ENCODE results near the gene TBX10.

DNA sequence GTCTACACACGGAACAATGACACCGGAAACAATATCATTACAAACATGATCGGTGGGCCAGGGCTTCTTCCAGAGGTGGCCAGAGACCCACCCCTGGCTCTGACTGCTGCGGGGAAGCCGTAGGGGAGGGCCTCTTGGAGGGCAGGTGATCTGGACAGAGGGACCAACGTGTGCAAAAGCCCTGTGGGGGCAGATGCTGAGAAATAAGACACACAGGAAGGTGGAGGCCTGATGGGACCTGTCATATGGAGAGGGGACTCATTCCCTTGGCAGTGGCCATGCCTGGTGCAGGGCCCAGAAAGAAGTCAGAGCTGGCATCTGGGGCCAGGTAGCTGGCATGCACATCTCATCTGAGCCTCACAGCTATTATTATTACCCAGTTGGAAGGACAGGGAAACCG lies 33.8 kb upstream of the TBX10 start:
- TF ChIP-seq, protein P1, sequence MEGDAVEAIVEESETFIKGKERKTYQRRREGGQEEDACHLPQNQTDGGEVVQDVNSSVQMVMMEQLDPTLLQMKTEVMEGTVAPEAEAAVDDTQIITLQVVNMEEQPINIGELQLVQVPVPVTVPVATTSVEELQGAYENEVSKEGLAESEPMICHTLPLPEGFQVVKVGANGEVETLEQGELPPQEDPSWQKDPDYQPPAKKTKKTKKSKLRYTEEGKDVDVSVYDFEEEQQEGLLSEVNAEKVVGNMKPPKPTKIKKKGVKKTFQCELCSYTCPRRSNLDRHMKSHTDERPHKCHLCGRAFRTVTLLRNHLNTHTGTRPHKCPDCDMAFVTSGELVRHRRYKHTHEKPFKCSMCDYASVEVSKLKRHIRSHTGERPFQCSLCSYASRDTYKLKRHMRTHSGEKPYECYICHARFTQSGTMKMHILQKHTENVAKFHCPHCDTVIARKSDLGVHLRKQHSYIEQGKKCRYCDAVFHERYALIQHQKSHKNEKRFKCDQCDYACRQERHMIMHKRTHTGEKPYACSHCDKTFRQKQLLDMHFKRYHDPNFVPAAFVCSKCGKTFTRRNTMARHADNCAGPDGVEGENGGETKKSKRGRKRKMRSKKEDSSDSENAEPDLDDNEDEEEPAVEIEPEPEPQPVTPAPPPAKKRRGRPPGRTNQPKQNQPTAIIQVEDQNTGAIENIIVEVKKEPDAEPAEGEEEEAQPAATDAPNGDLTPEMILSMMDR (IDR thresholded peaks at IDR 0.05; ENCODE audit: extremely low read depth in 1 of 2, insufficient read depth in 1 of 2, low read depth in 1 of 2, low read length in 2 of 2), result no peak
- TF ChIP-seq POLR2A (IDR thresholded peaks at IDR 0.05; ENCODE audit: low read depth, low read length) (no peak), FOS (IDR thresholded peaks at IDR 0.05; ENCODE audit: borderline replicate concordance, insufficient read depth, low read length) (no peak), POLR2AphosphoS5 (IDR thresholded peaks at IDR 0.05; ENCODE audit: insufficient read depth, low read depth, low read length) (no peak), GATA2 (IDR thresholded peaks at IDR 0.05; ENCODE audit: insufficient read depth, insufficient read length, low read depth, low read length) (no peak), EZH2 (IDR thresholded peaks at IDR 0.05; ENCODE audit: borderline replicate concordance, low read depth, low read length, severe bottlenecking) (no peak), JUN (IDR thresholded peaks at IDR 0.05; ENCODE audit: borderline replicate concordance, insufficient read depth, insufficient read length, low read depth) (no peak)
- TF ChIP-seq, protein P2, sequence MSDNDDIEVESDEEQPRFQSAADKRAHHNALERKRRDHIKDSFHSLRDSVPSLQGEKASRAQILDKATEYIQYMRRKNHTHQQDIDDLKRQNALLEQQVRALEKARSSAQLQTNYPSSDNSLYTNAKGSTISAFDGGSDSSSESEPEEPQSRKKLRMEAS (IDR thresholded peaks at IDR 0.05; ENCODE audit: insufficient read depth, insufficient read length), result no peak
